Umbilical cord (tissue), 2 donors: Measurements from ENCODE around the gene LRRIQ4. TPM values are rescaled to one million over a fixed set of nuclear protein-coding genes. Genes with fewer than 3 reads are reported as not detected.

ENCODE experiments used
- DNase-seq: peaks from one replicate; pipeline ENCODE4 v3.0.0-alpha.2; 2015; ENCODE audit warnings: low spot score
- total RNA-seq: library from RNA; depleted of rRNA; stranded (reverse); fragments of >200 nt; gene quantifications from one replicate; pipeline ENCODE4 v1.2.3, GENCODE V29; 2014; ENCODE audit warnings: low replicate concordance; ENCODE audit not compliant: insufficient read depth

Gene LRRIQ4
- total RNA-seq = not detected

DNA sequence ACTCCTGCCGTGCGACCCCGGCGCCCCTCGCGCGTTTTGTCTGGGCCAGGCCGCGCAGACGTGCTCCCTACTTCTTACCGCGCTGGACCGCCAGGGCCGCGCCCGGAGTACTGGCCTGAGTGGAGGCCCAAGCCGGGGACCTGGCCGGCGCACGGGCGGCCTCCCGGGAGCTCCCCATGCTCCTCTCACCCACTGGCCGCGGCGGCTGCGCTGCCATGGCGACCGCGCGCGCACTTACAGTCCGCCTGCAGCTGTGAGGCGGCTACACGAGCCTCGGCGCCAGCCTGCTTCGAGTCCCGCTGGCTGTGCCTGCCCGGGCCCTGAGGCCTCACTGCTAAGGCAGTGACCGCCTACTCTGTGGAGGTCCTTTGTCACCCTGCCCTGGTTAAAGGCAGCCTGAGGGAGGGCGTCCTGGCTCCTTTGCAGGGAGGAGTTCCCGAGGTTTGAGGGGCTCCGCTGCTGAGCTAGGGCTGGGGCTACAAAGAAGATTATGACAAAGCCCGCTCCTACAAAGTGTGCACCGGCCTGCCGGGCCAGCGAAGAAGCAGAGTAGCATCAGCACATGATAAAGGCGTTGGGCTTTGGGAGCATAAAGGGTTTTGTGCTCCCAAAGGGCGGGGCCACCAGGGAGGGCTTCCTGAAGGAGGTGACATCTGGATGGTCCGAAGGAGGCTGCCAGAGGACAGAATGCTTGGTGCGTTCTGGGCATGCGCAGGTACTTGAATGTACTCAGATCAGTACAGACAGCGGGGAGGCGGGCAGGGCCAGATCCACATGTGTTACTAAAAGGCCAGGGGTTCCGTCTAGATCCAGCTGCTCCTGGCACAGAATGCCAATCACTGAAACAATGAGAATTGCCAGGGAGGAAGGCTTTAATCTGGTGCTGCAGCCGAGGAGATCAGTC is at the start of gene LRRIQ4, which contains the start of gene LRRC34:
Gene LRRIQ4 (plus strand): TSS at position 539 of the 904 bp plus-strand sequence. CDS start 9,052 bp downstream, outside the sequence.
Gene LRRC34 (minus strand): TSS at position 573 of the 904 bp plus-strand sequence. CDS start 356 bp downstream, at position 217.
- DNase-seq = peak; percentile 85

DNA sequence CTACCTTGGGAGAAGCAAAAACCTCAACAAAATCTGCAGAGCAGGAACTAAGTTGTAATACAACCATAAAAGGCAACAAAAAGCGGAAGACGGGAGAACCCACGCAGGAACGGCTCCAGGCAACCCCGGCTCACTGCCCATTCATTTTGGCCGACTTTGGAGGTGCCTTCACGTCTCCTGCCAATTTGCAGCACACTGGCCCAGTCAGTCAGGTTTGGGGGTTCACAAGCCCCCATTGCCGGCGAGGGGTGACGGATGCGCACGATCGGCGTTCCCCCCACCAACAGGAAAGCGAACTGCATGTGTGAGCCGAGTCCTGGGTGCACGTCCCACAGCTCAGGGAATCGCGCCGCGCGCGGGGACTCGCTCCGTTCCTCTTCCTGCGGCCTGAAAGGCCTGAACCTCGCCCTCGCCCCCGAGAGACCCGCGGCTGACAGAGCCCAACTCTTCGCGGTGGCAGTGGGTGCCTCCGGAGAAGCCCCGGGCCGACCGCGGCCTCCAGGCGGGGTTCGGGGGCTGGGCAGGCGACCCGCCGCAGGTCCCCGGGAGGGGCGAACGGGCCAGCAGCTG is 48.3 kb upstream of the LRRIQ4 start:
- peak; percentile 68 for DNase-seq

DNA sequence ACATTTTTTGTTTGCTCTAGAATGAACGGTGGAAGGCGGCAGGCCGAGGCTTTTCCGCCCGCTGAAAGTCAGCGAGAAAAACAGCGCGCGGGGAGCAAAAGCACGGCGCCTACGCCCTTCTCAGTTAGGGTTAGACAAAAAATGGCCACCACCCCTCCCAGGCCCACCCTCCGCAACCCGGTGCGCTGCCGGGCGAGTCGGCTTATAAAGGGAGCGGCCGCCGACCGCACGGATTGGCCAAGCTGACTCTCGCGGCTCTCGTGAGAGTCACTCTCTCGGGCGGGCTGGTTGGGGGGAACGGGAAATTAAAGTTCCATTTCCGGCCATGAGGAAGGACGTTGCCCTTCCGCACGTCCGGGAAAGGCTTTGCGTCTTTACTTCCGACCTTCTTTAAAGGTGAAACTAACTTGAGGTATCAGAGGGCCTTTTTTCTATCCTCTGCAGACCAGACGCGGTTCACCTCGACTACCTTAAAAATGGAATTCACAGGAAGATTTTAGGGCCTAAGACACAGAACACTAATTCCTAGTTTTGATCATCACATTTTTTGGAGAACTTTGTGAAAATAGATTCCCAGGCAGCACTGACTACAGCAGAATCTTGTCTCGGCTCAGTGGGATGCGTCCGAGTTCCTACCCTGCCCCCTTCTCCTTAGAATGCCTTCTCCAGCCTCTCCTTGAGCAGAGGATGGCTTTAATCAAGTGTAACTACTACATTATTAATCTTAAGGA is 47.6 kb upstream of the LRRIQ4 start, which contains the start of gene TERC:
Gene TERC (minus strand): TSS at position 179 of the 731 bp plus-strand sequence.
- peak; percentile 96 for DNase-seq

DNA sequence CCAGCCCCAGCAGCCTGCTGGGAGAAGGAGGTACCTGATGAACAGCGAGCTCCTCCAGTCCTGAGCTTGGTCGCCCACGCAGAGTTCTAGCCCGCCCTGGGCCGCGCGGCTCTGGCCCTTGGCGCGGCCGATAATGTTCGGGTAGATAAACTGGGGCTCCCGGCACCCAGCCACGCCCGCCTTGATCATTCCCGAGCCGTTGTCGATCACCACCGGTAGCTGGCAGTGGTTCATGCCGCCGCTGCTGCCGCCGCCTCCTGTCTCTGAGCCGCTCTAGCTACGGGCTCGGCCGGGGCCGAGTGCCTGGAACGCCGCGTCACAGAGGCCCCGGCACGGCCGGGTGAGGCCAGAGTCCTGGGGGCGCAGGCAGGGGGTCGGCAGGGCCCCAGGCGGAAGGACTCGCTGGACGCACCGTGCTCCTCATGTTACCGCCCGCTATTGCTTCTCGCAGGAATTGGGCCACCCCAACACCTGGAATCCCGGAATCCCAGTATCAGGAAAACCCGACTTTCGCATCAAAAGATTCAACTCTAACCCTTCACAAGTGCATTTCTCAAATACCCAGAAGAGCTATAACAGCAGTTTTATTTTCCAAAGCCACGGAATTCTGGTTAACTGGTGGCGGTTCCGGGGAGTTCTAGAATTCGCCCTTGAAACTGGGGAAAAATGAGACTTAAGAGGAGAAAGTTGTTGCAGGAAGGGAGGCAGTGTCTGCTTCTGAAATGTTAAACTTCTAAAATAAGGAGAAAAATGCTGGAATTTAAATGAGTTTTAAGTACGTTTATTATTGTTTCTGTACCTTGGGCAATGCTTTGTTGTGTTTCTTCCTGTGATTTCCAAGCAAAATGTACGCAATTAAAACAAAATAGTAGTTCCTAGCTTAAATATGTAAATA is 43.1 kb upstream of the LRRIQ4 start, which contains the start of gene ACTRT3:
Gene ACTRT3 (minus strand): TSS at position 275 of the 895 bp plus-strand sequence. CDS start 41 bp downstream, at position 234.
- DNase-seq = peak; percentile 76

DNA sequence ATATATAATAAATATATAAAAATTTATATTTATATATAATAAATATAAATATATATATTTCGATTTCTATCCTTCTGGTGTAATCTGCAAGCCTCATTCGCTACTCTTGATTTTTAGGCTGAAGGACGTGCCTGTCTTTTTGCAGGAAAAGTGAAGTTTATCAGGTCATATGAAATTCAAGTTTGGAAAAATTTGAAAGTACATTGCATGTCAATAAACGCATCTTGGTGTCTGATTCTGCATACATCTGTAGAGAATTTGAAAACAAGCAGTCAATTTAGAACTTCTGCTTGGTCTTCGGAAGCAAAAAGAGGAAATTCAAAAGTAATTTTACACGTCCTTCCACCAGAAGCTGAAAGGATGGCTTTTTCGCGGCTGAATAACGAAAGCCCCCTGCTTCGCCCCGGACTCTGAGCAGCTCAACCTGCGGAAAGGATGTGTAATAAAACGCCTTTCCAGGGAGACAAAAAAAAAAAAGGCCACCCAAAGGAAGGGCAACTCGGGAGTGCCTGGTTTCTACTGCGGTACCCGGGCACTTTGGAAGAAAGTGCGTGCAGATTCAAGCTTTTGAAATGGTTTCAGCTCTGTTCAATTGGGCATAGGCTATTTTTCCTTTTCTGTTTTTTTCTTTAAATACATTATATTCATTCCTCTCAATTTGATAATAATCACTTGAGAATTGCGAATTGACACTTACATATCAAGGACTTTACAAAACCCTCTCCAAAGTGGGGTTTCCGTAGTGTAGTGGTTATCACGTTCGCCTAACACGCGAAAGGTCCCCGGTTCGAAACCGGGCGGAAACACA is 41.0 kb upstream of the LRRIQ4 start:
- DNase-seq = peak; percentile 94

DNA sequence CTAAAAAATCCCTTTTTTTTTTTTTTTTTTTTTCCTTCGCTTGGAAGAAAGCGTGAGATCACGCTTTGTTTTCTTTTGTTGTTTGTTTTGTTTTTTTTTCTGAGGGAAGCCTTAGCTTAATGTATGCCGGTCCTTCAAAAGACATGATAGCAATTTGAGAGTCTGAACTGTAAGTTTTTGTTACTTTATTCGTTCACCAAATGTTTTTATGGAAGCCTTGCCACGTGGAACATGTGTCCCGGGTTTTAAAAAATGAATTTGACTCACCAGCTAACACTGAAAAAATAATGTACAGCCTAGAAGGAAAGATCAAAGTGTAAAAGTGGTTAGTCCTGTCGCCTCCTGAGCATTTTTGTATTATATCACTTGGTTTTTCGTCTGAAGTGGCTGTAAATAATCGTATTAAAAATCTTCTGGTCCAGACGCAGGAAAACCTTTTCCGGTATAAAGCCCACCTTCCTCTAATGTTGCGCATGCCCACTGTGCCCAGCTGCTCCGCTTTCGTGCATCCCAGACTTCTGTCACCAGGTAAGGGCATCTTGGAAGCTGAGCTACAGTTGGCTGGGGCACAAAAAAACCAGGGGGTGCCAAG is 40.3 kb upstream of the LRRIQ4 start:
- DNase-seq = peak; percentile 94

DNA sequence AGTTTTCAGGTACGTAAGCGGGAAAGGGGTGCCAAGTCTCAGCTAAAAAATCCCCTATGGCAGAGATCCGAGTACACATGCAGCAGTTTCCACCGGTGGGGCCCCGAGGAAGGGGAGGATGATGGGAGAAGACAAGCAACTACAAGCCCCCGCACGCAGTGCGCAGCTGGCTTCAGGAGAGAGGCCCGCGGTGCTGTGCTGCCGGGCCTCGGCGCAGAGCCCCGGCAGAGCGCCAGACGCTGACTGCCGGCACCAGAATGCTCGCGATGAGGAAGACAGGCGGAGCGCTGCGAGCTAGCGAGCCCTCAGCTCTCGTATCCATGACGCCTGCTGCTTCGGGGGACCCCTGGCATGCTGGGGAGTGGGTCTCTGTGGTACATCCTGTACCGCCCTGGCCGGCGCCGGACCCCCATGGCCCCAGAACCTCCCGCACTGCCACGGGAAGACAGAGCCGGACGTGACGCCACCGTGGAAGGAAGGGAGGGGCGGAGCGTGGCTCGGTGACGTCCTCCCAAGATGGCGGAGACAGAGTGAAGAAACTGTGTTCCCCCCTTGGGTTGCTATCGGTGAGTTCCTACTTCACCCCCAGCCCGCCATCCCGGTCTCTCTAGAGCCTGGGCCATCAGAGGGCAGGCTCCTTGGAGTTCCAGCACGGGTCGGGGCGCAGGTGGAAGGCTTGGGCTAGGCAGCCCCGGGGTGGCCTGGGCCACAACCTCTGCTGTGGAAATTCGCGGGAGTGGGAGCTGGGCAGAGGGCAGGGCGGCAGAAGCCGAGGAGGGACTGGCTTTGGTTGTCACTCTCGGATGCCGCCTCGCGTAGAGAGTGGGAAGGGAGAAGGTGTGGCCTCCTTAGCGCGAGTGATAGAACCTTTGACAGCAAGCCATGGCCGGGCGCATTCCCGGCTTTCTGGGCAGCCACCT is 39.5 kb upstream of the LRRIQ4 start, which contains the start of gene MYNN:
Gene MYNN (plus strand): TSS at position 500 of the 920 bp plus-strand sequence. CDS start 900 bp downstream, outside the sequence.
- DNase-seq = peak; percentile 97

DNA sequence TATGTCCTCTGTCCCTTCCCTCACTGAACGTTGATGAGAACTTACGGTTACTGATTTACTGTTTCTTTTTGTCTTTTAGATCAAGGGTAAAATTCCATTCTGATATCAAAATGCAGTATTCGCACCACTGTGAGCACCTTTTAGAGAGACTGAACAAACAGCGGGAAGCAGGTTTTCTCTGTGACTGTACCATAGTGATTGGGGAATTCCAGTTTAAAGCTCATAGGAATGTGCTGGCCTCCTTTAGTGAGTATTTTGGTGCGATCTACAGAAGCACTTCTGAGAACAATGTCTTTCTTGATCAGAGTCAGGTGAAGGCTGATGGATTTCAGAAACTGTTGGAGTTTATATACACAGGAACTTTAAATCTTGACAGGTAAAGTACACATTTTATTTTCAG is 38.5 kb upstream of the LRRIQ4 start:
- no peak for DNase-seq

DNA sequence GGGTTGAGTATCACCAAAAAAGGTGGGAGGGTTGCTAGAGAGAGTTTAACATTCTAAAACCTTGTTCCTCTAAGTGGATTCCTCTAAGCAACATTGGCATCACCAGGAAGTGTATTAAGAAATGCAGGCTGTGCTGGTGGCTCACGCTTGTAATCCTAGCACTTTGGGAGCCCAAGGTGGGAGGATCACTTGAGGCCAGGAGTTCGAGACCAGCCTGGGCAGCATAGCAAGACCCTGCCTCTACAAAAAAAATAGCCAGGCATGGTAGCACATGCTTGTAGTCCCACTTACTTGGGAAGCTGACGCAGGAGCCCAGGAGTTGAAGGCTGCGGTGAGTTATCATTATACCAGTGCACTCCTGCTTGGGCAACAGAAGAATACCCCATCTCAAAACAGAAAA is 34.8 kb upstream of the LRRIQ4 start:
- no peak for DNase-seq

DNA sequence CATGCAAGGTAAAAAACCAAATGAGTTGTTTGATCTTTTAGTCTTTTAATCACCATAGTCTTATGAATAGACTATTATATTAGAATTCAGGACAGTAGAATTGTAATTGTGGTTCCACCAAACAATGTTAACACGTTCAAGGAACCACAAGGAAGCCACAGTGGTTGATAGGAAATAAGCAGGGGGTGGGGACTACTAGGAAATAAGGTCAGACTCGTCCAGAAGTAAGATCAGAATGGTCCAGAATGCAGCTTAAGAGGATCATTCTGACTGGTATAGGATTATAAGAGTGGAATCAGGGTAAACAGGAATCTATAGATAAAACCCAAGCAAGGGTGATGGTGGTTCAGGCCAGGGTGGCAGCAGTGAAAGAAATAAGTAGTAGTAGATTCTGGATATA is 31.9 kb upstream of the LRRIQ4 start:
- DNase-seq = no peak

DNA sequence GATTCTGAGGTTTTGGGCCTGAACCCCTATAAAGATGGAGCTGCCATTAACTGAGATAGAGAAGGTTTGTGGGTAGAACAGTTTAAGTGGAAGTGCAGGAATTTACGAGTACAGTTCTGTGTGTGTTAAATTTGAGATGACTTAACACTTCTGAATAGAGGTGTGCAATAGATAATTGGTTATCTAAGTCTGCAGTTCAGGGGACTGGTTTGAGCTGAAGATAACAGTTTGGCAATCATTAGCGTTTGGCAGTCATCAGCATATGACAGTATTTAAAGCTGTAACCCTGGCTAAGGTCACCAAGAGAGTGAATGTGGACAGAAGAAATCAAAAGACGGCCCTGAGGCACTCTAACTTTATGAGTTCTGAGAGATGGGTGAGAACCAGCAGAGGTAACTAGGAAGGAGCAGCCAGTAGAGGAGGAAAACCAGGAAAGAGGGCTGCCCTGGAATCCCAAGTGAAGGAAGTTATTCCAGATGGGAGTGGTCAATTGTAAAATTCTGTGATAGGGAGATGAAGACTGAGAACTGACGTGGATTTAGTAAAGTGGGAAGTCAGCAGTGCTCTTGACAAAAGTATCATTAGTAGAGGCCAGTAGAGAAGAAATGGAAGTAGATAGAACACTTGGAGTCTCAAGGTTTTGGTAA is 31.3 kb upstream of the LRRIQ4 start:
- DNase-seq = no peak

DNA sequence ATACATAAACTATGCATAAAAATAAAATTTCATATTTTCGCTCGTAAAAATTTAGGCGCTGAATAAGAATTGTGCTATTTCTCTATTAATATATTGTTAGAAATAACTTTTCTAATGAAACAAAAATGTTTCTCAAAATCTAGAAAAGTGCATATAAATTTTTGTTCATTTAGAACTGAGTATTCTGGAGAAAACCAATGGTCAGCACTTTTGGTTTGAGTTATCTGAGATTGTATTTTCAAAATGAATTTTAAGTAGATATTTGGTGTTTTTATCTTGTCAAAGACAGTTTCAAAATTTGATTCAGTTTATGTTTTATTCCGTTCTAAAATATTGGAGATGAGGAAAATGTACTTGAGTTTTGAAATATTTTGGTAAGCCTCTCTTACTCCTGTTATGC is 25.6 kb upstream of the LRRIQ4 start:
- no peak for DNase-seq

DNA sequence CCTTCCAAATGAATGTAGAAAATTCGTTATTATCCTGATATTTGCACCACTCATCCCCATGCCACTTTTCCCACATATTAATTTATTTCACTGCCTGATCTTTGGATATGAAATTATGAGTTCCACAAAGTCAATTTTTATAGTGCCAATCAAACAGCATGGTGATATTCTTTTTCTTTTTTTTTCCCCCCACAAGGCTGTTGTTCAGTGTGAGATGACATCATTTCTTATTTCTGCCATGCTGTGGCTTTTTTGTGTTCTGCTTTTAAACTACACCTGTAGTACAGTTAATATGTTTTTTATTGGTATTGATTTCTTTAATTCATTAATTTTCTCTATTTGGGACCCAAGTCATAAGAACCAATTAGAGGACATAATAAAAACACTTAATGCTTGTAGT is 24.9 kb upstream of the LRRIQ4 start:
- no peak for DNase-seq

DNA sequence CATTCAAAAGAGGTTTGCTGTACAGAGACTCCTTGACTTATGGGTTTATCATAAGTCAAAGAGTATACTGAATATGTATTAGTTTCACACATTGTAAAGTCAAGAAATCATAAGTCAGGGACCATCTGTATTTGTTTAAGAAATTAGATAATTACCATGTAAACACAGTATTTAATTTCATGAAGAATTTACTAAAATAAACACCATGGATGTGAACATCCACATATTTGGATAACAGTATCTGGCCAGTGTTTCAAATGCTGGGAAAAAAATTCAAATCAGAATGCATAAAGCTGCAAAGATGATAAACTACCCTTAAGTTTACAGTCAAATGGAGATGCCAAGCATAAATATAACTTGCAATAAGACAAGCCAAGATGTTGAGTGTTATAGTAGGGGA is 22.5 kb upstream of the LRRIQ4 start:
- no peak for DNase-seq

DNA sequence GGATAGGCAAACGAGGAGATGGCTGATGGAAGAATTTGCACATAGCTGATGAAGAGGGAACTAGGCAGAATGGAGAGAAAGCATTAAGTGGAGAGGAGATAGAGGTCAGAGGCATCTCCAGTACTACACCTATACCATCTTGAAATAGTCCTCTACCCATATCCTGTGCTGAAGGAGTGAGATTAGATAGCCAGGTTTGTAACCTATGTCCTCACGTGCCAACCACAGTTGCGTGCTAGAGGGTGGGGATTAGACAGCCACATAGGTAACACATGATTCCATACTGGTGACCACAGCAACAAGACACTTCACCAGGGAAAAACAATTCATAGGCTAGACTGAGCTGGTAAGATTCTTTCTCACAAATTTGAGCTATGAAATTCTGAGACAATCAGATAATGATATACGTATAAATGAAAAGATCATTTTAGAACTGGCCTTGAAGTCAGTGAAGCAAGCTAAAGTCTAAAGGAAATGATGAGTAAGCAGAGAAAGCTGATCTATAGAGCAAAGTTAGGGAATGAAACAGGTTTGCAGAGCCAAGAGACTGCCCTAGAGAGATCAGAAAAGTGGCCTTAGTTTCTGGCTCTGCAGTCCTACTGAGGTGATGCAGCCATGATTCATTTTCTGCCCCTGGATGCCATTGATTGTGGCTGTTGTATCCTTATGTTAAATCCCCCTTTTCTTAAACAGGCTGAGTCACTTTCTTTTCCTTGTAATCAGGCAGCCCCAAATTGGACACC is 21.8 kb upstream of the LRRIQ4 start:
- no peak for DNase-seq

DNA sequence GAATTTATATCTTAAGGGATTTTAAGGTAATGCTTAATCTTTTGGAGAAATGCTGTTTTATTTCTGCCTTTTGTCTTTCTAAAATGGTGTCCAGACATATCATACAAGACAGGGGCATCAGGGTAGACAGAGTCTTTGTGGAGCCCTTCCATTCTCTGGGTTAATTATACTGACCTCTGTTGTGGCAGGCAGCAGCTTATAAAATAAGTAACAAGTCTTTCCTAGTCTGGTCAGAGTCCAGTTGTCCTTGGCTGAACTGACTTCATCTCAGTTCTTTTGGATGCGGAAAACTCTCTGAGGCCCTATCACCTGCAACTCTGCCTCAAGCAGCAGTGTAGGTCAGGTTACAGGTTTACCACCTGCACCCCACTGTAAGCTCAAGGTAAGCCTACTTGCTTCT is 20.3 kb upstream of the LRRIQ4 start:
- DNase-seq = no peak

DNA sequence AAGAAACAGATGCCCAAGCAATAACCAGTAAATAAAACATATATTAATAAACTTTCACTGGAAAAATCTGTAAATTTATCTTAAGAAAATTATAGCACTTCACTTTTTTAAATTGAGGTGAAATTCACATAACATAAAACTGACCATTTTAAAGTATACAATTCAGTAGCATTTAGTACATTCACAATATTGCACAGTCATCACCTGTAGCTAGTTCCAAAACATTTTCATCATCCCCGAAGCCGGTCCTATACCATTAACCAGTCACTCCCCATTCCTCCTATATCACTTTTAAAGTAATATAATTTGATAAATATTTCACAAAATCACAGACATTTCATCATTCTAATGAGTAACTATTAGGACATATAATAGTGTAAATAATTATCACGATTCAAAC is 8.0 kb upstream of the LRRIQ4 start:
- DNase-seq = no peak
